HG02571 (cell line): ENCODE measurements around the gene SLC23A2.

Experiments used
- ATAC-seq: cut with Tn5 transposase; IDR thresholded peaks from one replicate; pipeline ENCODE4 v1.9.1; 2021; ENCODE audit warnings: mild to moderate bottlenecking, moderate library complexity; ENCODE audit not compliant: unreplicated experiment

SLC23A2 gene

DNA sequence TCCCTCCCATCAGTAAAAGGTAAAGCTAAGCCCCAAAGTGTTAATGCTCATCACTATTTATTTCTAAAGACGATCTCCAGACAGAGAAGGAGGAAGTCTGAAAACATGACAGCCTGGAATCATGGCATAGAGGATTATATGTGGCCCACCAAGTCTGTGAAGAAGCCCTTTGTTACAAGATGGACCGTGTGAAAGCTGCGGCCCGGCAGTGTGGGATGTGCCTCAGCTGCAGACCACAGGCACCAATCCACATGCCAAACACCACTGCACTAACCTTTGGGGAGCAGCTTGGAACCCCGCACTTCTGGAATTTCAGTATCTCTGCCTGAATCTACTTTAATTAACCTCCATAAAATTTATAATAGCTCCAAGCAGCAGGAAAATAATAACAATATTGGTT is 90.4 kb downstream of the SLC23A2 start:
- ATAC-seq, result no peak

DNA sequence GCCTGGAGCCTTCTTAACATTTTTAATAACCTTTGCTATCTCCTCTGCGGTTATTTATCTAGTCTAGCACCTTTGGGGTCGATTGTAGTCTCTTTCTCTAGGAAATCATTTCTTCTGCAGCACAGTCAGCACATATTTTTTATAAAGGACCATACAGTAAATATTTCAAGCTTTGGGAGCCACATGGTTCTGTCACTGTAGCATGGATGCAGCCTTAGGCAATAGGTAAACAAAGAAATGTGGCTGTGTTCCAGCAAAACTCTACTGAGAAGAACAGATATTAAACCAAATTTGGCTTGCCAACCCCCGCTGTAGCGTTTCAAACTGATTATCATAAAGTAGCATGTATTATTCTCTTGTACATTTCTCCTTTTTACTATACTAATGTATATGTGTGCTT is 95.7 kb downstream of the SLC23A2 start:
- ATAC-seq, result no peak

DNA sequence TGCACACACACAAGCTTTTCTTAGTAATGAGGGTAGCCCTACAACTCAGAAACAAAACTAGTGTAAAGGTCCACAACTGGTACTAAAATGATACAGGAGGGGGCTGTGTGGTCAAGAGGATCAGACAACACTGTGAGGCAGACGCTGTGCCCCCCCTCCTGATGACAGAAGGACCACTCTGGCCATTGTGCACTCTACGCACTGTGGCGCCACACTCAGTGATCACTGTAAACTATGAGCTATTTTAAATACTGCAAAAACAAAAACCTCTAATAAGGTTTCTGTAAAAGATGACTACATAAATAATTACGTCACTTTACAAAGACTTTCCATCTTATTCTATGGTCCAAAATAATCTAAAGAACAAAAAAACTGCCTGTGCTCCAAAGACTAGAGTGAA is 96.1 kb downstream of the SLC23A2 start:
- ATAC-seq, result no peak

DNA sequence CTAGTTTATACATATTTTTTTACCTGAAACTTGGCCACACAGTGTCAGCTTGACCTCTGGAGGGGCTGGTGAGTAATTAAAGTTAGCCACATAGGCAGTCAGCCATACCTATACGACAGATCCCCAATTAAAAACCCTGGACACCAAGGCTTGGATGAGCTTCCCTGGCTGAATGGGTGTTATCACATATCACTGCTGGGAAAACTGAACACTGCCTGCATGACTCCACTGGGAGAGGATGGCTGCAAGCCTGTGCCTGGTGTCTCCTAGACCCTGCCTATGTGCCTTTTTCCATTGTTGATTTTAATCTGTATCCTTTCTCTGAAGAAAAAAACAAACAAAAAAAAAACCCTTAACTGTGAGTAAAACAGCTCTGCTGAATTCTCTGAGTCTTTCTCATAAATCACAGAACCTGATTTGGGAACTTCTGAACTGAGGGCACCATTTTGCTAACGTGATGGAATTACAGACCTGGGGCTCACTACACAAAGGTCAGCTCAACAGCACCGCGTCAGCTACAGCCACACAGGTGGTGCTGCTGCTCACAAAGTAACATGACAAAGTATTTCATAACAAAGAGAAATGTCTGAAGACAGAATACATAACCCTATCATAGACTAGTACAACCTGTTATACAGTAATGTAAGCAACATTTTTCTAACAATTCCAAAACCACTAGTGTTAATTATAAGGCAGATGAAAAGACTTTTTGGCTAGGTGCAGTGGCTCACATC is 97.0 kb downstream of the SLC23A2 start:
- ATAC-seq, result no peak

DNA sequence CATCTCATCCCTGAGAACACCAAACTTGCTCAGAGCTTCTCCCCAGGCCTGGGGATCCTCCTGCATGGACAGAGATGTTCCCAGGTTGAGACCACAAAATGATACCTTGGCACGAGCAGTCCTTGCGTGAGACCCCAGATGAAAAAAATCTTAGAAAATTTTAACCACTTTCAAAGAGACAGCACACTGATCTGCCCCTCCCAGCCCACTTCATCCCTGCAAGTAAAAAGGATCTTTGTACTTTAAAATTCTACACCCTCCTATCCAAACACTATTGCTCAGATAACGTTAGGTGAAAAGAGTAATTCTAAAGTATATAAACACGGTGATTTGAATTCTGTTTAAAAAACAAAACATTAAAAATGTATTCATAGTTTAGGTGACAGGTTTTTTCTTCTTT is 98.5 kb downstream of the SLC23A2 start:
- no peak for ATAC-seq

DNA sequence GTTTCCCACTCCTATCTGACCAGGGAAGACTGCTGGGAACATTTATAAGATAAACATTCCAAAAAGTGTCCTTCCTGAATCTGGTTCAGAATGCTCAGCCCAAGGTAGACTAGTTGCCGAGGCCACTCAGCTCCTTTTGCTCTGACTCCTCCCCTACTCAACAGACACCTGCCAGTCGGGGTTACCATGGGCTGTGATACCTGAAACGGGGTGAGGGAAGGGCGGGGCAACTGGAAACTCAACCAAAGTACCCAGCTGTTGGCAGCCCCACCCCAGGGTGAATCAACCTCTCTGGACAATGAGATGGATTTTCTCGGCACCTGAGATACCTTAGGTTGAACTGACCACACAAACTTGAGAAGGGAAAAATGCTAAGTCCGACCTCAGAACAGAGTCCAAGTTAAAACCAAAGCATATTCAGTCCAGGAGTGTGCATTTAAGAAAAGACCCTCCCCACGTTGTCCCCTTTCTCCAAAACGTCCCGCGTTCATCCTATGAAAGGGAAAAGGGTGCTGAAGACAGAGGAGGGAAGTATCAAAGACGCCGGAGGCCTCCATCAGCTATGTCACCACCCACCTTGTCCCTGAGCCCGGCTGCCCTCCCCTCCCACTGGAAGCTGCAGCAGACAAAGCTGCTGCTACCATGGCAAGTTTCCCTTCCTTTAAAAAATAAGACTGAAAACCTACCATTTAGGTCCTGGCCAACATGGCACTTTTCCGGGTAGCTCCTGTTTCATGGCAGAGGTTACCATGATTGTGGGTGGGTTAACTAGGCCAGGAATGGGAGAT is 100.1 kb downstream of the SLC23A2 start:
- no peak for ATAC-seq

DNA sequence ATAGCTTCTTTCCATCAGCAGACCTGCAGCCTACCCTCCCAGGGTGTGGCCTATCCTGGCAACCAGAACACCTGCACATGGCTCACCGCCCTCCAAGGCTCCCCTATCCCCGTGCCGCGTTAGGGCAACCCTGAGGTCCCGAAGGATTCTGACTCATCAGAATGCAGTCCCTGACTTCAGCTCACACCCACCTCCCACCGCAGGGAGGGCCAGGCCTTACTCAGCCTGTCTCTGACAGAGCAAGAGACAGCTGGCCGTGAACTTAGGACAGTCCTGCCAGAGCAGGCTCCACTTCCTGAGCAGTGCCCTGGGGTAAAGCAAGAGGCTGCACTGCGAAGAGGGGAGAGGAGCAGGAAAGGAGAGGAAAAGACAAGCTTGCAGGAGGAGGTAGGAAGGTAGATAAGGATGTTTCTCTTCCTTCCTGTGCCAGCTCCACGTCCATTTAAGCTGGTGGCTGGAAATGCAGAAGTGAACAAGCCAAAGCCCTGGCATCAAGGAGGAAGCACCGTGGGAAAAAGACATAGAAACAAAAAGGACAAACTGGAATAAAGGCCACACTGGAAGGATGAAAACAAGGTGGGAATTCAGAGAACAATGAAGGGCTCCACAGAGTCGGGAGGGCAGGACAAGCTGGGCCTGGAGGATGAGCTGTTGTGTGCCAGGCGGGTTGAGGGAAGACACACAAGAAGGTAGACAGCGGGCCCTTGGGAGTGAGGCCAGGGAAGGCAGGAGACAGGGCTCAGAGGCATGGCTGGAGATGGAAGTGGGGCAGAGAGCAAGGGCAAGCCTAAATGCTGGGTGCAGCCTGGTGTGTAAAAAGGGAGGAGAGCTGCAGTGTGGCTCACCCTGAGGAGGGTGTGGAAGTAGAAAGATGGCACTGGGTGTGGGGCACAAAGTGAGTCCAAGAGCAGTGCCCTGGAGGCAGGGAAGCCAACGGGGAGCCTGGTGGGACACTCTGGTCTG is 102.7 kb downstream of the SLC23A2 start:
- no peak for ATAC-seq

DNA sequence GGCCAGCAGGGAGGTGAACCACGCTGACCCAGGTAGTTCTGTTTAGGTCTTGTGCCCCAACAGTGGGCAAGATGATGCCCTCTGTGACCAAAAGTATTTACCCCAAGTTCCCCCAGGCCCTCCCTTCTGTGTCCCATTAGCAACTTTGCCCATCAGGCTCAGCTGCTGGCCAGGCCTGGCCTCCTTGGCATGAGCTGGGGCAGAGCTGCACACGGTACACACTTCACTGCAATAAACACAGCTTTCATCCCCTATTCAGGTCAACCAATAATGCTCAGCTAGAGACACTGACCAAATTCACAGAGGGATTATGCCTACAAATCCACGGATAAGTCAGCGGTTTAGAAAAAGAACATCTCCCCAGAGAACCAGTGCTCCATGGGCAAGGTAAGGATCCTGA is 103.7 kb downstream of the SLC23A2 start:
- no peak for ATAC-seq

DNA sequence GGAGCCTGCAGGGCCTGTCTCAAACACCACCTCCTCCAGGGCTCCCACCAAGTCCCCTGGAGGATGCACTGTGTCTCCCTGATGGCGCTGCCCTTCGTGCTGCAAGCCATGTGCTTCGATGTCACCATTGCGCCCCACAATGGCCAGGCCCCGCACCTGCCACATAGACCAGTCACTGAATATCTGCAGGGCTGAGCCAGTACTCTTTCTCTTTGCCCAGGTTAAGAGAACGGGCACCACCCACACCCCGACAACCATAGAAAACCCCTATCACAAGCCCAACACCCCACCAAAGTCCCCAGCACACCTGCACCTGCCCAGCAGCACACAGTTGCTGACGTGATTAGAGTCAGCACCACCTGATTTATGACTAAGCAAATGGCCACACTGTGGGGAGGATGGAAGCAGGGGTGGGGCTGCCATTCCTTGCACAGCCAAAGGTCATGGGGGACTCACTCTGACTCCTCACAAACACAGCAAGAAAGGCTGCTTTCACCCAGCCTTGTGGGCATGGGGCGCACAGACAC is 104.3 kb downstream of the SLC23A2 start:
- ATAC-seq, result no peak

DNA sequence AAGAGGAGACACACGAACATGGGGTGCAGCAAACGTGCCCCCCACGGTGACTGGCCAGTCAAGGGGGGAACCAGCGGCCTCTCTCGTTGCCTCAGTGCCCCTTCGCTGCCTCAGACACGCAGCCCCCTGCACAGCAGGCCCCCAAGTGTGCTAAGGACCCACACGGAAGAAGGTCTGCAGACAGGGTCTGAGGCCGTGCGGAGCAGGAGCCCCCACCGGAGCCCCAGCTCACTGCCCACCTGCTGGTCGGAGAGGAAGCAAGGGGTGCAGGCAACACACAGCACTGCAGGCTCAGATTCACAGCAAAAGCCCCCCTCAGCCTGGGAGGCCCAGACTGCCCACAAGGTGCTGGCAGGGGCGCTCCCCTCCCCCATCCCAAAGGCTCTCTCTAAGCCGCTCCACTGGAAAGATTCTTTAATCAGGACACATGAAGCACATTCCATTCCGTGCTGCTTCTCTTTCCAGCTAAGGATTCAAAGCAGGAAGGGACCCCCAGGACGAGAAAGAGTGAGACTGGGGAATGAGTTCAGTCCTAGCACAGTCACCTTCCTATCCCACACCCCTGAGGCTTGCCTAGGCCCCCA is 105.1 kb downstream of the SLC23A2 start:
- no peak for ATAC-seq

DNA sequence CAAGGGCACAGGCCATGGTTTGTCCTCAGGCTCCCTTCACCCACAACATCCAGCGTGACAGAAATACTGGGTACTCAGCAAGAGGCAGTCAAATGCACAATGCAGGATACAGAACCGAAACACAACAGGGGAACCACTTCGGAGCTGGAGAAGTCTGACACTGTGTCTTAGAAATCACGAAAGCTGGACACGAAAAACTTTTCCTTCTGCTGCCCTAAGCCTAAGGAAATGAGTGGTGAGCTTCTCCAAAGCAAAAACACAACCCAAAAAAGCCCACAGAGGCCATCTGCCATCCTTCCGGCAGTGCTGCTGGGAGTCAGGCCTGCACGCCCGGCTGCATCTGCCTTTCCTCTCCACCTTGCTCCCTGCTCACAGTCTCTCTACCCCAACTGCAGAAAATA is 106.3 kb downstream of the SLC23A2 start:
- no peak for ATAC-seq

DNA sequence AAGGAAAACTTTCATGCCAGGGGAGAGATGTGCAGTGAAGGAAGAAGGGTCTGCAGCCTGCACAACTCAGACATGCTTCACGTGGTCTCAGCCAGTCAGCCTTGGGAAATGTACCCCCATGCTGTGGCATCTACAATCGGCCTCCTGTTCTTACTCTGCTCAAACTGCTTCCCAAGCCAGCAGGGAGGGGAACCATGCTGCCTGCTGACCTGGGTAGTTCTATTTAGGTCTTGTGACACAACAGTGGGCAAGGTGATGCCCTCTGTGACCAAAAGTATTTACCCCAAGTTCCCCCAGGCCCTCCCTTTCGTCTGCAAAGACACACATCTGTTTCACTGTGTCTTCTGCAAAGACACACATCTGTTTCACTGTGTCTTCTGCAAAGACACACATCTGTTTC is 106.9 kb downstream of the SLC23A2 start:
- ATAC-seq, result no peak

DNA sequence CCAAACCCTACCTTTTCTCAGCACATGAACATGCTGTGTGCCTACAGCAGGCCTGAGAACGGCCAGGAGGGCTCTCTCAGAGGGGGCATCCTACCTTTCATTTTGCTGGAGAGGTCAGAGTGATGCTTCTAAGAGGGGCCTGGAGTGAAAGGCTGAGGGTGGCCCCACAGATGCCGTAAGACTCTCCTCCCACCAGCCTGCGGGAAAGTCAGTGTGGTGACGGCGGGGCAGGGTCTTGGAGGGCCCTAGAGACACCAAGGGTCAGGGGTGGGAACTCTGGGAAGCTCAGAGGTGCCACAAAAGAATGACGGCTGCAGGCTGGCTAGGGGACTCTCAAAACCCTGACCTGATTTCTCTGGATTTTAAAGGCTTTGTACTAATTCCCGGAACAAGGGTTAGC is 107.6 kb downstream of the SLC23A2 start:
- no peak for ATAC-seq

DNA sequence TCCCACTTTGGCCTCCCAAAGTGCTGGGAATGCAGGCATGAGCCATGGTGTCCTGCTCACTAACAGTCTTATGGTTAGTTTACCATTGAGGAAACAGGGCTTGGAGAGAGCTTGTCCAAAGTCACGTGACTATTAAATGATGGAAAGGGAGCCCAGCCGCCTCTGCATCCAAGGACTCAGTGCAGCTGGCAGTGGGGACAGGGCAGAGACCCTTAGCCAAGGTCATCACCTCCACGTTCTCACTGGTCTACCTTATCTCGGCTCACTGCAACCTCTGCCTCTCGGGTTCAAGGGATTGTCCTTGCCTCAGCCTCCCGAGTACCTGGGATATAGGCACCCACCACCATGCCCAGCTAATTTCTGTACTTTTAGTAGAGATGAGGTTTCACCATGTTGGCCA is 109.3 kb downstream of the SLC23A2 start:
- no peak for ATAC-seq

DNA sequence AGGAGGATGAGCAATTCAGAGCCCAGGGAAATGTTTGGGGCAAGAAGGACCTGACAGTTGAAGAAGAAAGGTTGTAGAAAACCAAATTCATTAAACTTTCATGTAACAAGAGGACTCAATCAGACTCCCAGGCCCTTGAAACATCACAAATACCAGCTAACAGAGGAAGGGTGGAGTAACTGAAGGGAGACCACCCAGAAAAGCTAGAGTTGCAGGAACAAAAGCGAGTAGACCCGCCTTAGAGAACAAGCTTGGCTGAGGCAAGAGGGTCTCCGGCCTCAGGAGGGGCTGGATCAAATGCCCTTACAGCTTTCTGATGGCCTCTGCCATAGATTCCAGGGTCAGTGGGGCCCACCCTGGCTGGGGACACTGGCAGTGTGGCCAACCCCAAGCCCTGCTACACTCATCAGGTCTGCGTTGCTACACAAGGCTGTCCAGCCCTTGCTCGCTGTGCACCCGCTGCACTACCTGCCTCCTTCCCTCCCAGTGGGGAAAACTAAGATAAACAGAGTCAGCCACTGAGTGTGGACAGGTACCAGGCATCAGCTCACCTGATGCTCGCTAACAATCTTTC is 110.0 kb downstream of the SLC23A2 start:
- ATAC-seq, result no peak

DNA sequence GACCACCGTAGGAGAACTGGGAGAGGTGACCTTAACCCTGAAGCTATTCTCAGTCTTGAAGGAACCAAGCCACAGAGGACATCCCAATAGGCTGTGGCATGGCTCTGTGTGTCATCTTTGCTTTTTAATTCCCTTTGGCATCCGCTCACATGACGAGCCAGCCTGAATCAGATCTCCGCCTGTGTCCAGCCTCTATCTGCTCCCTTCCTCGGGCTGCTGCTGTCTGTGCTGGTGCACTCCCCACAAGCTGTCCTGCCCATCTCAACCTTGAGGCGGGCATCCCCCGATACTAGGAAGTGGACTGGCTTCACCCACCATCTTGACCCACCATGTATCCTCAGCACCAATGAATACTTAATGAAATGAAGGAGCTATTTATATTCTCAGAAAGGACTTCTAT is 111.9 kb downstream of the SLC23A2 start:
- ATAC-seq, result no peak

DNA sequence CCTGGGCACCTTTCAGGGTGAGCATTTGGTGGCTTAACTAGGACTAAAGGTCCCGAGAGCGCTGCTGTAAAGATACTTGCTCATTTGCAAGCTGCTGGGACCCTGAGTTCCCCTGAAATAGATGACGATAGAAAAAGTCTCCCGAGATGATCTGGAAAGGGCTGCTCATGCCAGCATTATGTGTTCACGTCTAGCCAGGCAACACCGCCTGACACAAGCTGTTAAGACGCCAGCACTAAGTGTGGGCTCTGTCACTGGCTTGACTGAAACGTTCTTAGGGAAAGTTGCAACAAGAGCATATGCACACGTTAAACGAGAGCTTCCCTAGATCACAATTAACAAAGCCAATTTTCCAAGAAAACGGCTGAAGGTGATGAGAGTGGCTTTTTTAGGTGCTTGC is 113.7 kb downstream of the SLC23A2 start:
- no peak for ATAC-seq

DNA sequence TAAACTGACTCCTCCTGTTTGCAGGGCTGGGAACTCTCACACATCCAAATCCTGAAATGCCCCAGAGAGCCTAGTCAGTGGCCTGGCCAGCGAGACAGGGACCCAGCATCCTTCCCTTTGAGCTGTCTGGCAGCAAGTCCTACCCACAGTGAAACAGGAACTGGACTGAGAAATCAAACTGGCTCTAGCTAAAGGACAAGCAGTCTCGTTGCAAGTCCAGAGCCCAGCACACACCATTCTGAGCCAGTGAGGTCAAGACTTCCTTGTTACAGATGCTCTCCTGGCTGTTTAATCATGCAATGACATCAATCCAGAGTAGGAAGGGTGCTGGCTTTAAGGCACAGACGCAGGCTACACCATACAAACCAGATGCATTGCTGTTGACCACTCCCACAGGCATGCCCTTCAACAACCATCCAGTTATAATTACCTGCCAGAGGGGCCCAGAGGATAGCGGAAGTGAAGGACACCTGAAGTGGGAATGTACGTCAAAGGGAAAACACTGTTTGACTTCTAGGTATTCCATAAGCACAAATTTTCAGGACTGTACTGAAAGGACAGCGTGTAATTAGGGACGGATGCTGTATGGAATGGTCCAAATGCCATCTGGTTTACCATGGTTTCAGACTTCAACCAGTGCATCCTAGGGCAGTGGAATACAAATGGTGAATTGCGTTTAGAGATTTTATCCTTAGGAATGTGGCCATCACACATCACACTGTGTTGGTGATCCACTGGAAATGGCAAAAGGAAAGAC is 114.4 kb downstream of the SLC23A2 start:
- no peak for ATAC-seq

DNA sequence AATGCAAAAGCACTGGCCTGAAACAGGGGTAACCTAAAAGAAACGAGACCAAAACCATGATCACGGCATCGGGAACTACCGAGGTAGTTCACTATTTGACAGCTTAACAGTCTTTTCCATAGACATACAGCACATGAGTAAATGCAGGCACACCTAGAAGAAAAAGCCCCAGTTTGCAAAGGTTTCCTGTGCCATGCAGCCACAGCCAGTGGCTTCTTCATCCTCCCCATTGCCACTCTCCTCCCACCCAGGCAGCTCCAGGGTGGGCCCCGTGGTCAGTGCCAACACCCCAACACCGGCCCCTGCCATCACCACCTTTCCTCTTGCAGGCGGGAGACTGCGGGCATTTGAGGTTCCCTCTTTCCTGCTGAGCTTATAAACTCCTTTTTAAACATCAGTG is 115.4 kb downstream of the SLC23A2 start:
- ATAC-seq, result no peak

DNA sequence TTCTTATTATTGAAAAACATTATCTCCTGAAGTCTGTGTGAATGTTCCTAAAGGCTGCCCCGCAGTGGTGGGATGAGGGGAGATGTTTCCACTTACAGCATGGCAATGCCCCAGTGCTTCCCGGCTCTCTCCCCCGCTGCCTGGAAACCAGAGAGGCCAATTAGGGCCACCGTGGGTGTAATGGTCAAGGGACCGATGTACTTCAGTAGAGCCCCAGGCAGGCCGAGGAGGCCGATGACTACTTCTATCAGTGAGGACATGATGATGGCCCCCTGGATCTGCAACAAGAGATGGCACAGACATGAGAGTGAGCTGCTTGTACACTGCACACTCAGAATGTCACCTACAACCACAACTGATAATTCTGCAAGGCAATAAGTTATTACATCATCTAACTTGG is 117.8 kb downstream of the SLC23A2 start:
- no peak for ATAC-seq
